ENCODE measurements around the gene TRIM45.
"Not testable (repeated sequence)": the region's sequence is repeated elsewhere in the genome, so short reads cannot be mapped to it uniquely, and the experiment has no call there.

The TRIM45 gene

GRCh38 chr1:117136749-117137148, 15.2 kb upstream of the TRIM45 start:
- no peaks in the 10 kb centered on the region for H3K27me3 ChIP-seq (ENCODE audit: control insufficient read depth, insufficient read depth, low read length, poor library complexity, severe bottlenecking)
- 4 to 19% methylated on average over 2 of the region's 2 CpGs for WGBS, 2 experiments
- H3K27ac ChIP-seq (ENCODE audit: insufficient read depth, low read depth, low read length, poor library complexity, severe bottlenecking): no peak overlapping the region
- H3K36me3 ChIP-seq (ENCODE audit: control insufficient read depth, insufficient read depth, low read length): no peaks in the 10 kb centered on the region
- H3K9me3 ChIP-seq (ENCODE audit: control insufficient read depth, low read length): no peaks in the 10 kb centered on the region
- H3K4me3 ChIP-seq (ENCODE audit: insufficient read depth, low read depth, low read length): no peak overlapping the region
- peaks cover 10% of the 10 kb centered on the region for H3K4me1 ChIP-seq (ENCODE audit: control insufficient read depth, insufficient read depth, low read length)

GRCh38 chr1:117135329-117135728, 13.8 kb upstream of the TRIM45 start:
- Histone ChIP-seq H3K27ac (ENCODE audit: insufficient read depth, low read depth, low read length, poor library complexity, severe bottlenecking) (peak overlapping the region; percentile 48), H3K27me3 (ENCODE audit: control insufficient read depth, insufficient read depth, low read length, poor library complexity, severe bottlenecking) (no peaks in the 10 kb centered on the region), H3K4me1 (ENCODE audit: control insufficient read depth, insufficient read depth, low read length) (peaks cover 10% of the 10 kb centered on the region), H3K36me3 (ENCODE audit: control insufficient read depth, insufficient read depth, low read length) (no peaks in the 10 kb centered on the region), H3K9me3 (ENCODE audit: control insufficient read depth, low read length) (no peaks in the 10 kb centered on the region), H3K4me3 (ENCODE audit: insufficient read depth, low read depth, low read length) (no peak overlapping the region)
- WGBS, 2 experiments: 0 to 9% methylated on average over 1 of the region's 2 CpGs

- H3K36me3 ChIP-seq (ENCODE audit: control insufficient read depth, insufficient read depth, low read length): no peaks in the 10 kb centered on the region
- H3K27ac ChIP-seq (ENCODE audit: insufficient read depth, low read depth, low read length, poor library complexity, severe bottlenecking): no peak overlapping the region
- H3K27me3 ChIP-seq (ENCODE audit: control insufficient read depth, insufficient read depth, low read length, poor library complexity, severe bottlenecking): no peaks in the 10 kb centered on the region
- peaks cover 17% of the 10 kb centered on the region for H3K4me1 ChIP-seq (ENCODE audit: control insufficient read depth, insufficient read depth, low read length)
- WGBS, 2 experiments: 83 to 99% methylated on average over 1 to 4 of the region's 4 CpGs
- H3K4me3 ChIP-seq (ENCODE audit: insufficient read depth, low read depth, low read length): no peak overlapping the region
- H3K9me3 ChIP-seq (ENCODE audit: control insufficient read depth, low read length): no peaks in the 10 kb centered on the region
Observed at GRCh38 chr1:117130526-117130925, 9.0 kb upstream of the TRIM45 start.

GRCh38 chr1:117128323-117129079, 7.0 kb upstream of the TRIM45 start:
- 55 to 70% methylated on average over 3 to 5 of the region's 5 CpGs for WGBS, 2 experiments
- no peak overlapping the region for H3K4me3 ChIP-seq (ENCODE audit: insufficient read depth, low read depth, low read length)
- peaks cover 9% of the 10 kb centered on the region for H3K4me1 ChIP-seq (ENCODE audit: control insufficient read depth, insufficient read depth, low read length)
- no peak overlapping the region for H3K27ac ChIP-seq (ENCODE audit: insufficient read depth, low read depth, low read length, poor library complexity, severe bottlenecking)
- no peaks in the 10 kb centered on the region for H3K27me3 ChIP-seq (ENCODE audit: control insufficient read depth, insufficient read depth, low read length, poor library complexity, severe bottlenecking)
- no peaks in the 10 kb centered on the region for H3K36me3 ChIP-seq (ENCODE audit: control insufficient read depth, insufficient read depth, low read length)
- no peaks in the 10 kb centered on the region for H3K9me3 ChIP-seq (ENCODE audit: control insufficient read depth, low read length)

GRCh38 chr1:117127795-117128194, 6.2 kb upstream of the TRIM45 start:
- Histone ChIP-seq H3K36me3 (ENCODE audit: control insufficient read depth, insufficient read depth, low read length) (no peaks in the 10 kb centered on the region), H3K27ac (ENCODE audit: insufficient read depth, low read depth, low read length, poor library complexity, severe bottlenecking) (no peak overlapping the region), H3K9me3 (ENCODE audit: control insufficient read depth, low read length) (no peaks in the 10 kb centered on the region), H3K27me3 (ENCODE audit: control insufficient read depth, insufficient read depth, low read length, poor library complexity, severe bottlenecking) (no peaks in the 10 kb centered on the region), H3K4me3 (ENCODE audit: insufficient read depth, low read depth, low read length) (no peak overlapping the region), H3K4me1 (ENCODE audit: control insufficient read depth, insufficient read depth, low read length) (peaks cover 9% of the 10 kb centered on the region)

- Histone ChIP-seq H3K27me3 (ENCODE audit: control insufficient read depth, insufficient read depth, low read length, poor library complexity, severe bottlenecking) (no peaks in the 10 kb centered on the region), H3K9me3 (ENCODE audit: control insufficient read depth, low read length) (no peaks in the 10 kb centered on the region), H3K27ac (ENCODE audit: insufficient read depth, low read depth, low read length, poor library complexity, severe bottlenecking) (no peak overlapping the region), H3K36me3 (ENCODE audit: control insufficient read depth, insufficient read depth, low read length) (no peaks in the 10 kb centered on the region), H3K4me3 (ENCODE audit: insufficient read depth, low read depth, low read length) (no peak overlapping the region), H3K4me1 (ENCODE audit: control insufficient read depth, insufficient read depth, low read length) (peaks cover 23% of the 10 kb centered on the region)
- 91 to 97% methylated on average over 1 of the region's 1 CpG for WGBS, 2 experiments
Observed at GRCh38 chr1:117124661-117125060, 3.1 kb upstream of the TRIM45 start.

- H3K27ac ChIP-seq (ENCODE audit: insufficient read depth, low read depth, low read length, poor library complexity, severe bottlenecking): no peak overlapping the region
- peaks cover 20% of the 10 kb centered on the region for H3K4me1 ChIP-seq (ENCODE audit: control insufficient read depth, insufficient read depth, low read length)
- H3K4me3 ChIP-seq (ENCODE audit: insufficient read depth, low read depth, low read length): no peak overlapping the region
- peaks cover 3% of the 10 kb centered on the region for H3K36me3 ChIP-seq (ENCODE audit: control insufficient read depth, insufficient read depth, low read length)
- WGBS, 2 experiments: 86 to 96% methylated on average over 2 of the region's 2 CpGs
- no peaks in the 10 kb centered on the region for H3K9me3 ChIP-seq (ENCODE audit: control insufficient read depth, low read length)
- H3K27me3 ChIP-seq (ENCODE audit: control insufficient read depth, insufficient read depth, low read length, poor library complexity, severe bottlenecking): no peaks in the 10 kb centered on the region
Observed at GRCh38 chr1:117123274-117123673, 1.7 kb upstream of the TRIM45 start.

GRCh38 chr1:117122330-117123025, 929 bp upstream of the TRIM45 start:
- peaks cover 10% of the 10 kb centered on the region for H3K36me3 ChIP-seq (ENCODE audit: control insufficient read depth, insufficient read depth, low read length)
- 31 to 34% methylated on average over 32 of the region's 32 CpGs for WGBS, 2 experiments
- H3K4me3 ChIP-seq (ENCODE audit: insufficient read depth, low read depth, low read length): peak overlapping the region; percentile 37
- H3K4me1 ChIP-seq (ENCODE audit: control insufficient read depth, insufficient read depth, low read length): peaks cover 14% of the 10 kb centered on the region
- no peaks in the 10 kb centered on the region for H3K27me3 ChIP-seq (ENCODE audit: control insufficient read depth, insufficient read depth, low read length, poor library complexity, severe bottlenecking)
- peak overlapping the region; percentile 91 for H3K27ac ChIP-seq (ENCODE audit: insufficient read depth, low read depth, low read length, poor library complexity, severe bottlenecking)
- H3K9me3 ChIP-seq (ENCODE audit: control insufficient read depth, low read length): no peaks in the 10 kb centered on the region

GRCh38 chr1:117120774-117121588, 568 bp downstream of the TRIM45 start:
- 17 to 19% methylated on average over 29 of the region's 29 CpGs for WGBS, 2 experiments
- H3K36me3 ChIP-seq (ENCODE audit: control insufficient read depth, insufficient read depth, low read length): peaks cover 17% of the 10 kb centered on the region
- H3K27ac ChIP-seq (ENCODE audit: insufficient read depth, low read depth, low read length, poor library complexity, severe bottlenecking): peak overlapping the region; percentile 91

GRCh38 chr1:117119144-117119543, 2.4 kb downstream of the TRIM45 start:
- H3K27ac ChIP-seq (ENCODE audit: insufficient read depth, low read depth, low read length, poor library complexity, severe bottlenecking); H3K9me3 ChIP-seq (ENCODE audit: control insufficient read depth, low read length); H3K4me3 ChIP-seq (ENCODE audit: insufficient read depth, low read depth, low read length); H3K27me3 ChIP-seq (ENCODE audit: control insufficient read depth, insufficient read depth, low read length, poor library complexity, severe bottlenecking): not testable (repeated sequence)
- 89 to 95% methylated on average over 10 of the region's 10 CpGs for WGBS, 2 experiments
- peaks cover 14% of the 10 kb centered on the region for H3K4me1 ChIP-seq (ENCODE audit: control insufficient read depth, insufficient read depth, low read length)
- H3K36me3 ChIP-seq (ENCODE audit: control insufficient read depth, insufficient read depth, low read length): peaks cover 33% of the 10 kb centered on the region

More at GRCh38 chr1:117120774-117121588, 568 bp downstream of the TRIM45 start:
- Histone ChIP-seq H3K27me3 (ENCODE audit: control insufficient read depth, insufficient read depth, low read length, poor library complexity, severe bottlenecking) (no peaks in the 10 kb centered on the region), H3K4me1 (ENCODE audit: control insufficient read depth, insufficient read depth, low read length) (peaks cover 14% of the 10 kb centered on the region), H3K4me3 (ENCODE audit: insufficient read depth, low read depth, low read length) (peak overlapping the region; percentile 37), H3K9me3 (ENCODE audit: control insufficient read depth, low read length) (no peaks in the 10 kb centered on the region)

Data from ectodermal cell (in vitro differentiated cells).